Activated CD4-positive, CD25-positive, alpha-beta regulatory T cell treated with anti-CD3 and anti-CD28 coated beads, Interleukin-2, amount 50 U/mL, for 24 hours (primary cell): Measurements from ENCODE around the gene DDIT4.
"Not testable (repeated sequence)": the region's sequence is repeated elsewhere in the genome, so short reads cannot be mapped to it uniquely, and the experiment has no call there.

ENCODE experiments used
- ATAC-seq, 2 donors: fragments of 150-1000 bp; cut with Tn5 transposase; one replicate each; pipeline ENCODE4 v1.10.0; 2021; ENCODE audit warnings: mild to moderate bottlenecking in 1 of 2, moderate library complexity in 1 of 2

The DDIT4 gene

GRCh38 chr10:72273410-72274212, at the start of gene DDIT4:
Gene DDIT4, plus strand, starts transcription at chr10:72273924. Its CDS starts 293 bp downstream, at chr10:72274217.
- peak; percentile 93 to 95 for ATAC-seq

- ATAC-seq, result not testable (repeated sequence)
These were observed 49.5 kb upstream of the DDIT4 start for GRCh38 chr10:72224191-72224590.

GRCh38 chr10:72226418-72227027, 47.2 kb upstream of the DDIT4 start:
- peak; percentile 49 to 68 for ATAC-seq

GRCh38 chr10:72227826-72228225, 45.9 kb upstream of the DDIT4 start:
- ATAC-seq, result no peak

GRCh38 chr10:72228318-72228751, 45.4 kb upstream of the DDIT4 start:
- no peak for ATAC-seq

GRCh38 chr10:72229261-72230251, 44.2 kb upstream of the DDIT4 start:
- no peak for ATAC-seq

- no peak for ATAC-seq
These were observed 40.1 kb upstream of the DDIT4 start for GRCh38 chr10:72233621-72234020.

- ATAC-seq, result no peak
These were observed 39.1 kb upstream of the DDIT4 start for GRCh38 chr10:72234560-72235095.

GRCh38 chr10:72235544-72236279, 38.0 kb upstream of the DDIT4 start:
- no peak for ATAC-seq

GRCh38 chr10:72238392-72239175, 35.1 kb upstream of the DDIT4 start:
- no peak for ATAC-seq

GRCh38 chr10:72239409-72239808, 34.3 kb upstream of the DDIT4 start:
- no peak for ATAC-seq

GRCh38 chr10:72240371-72240770, 33.4 kb upstream of the DDIT4 start:
- no peak for ATAC-seq

- ATAC-seq, result no peak
These were observed 32.0 kb upstream of the DDIT4 start for GRCh38 chr10:72241691-72242252.

GRCh38 chr10:72242675-72243074, 31.0 kb upstream of the DDIT4 start:
- no peak for ATAC-seq

GRCh38 chr10:72243822-72244437, 29.8 kb upstream of the DDIT4 start:
- ATAC-seq, result no peak

GRCh38 chr10:72244573-72245038, 29.1 kb upstream of the DDIT4 start:
- no peak for ATAC-seq

- no peak for ATAC-seq
These were observed 27.7 kb upstream of the DDIT4 start for GRCh38 chr10:72245949-72246525.

GRCh38 chr10:72248468-72249151, 25.1 kb upstream of the DDIT4 start:
- peak; percentile 92 to 93 for ATAC-seq
